Hepatocyte (in vitro differentiated cells): ENCODE results near the gene KLF13.

Experiments used
- CTCF ChIP-seq: fragments of 200-600 bp; sonication (generic); IDR thresholded peaks from 2 replicates; pipeline ENCODE4 v1.5.1; 2016; ENCODE audit warnings: antibody characterized with exemption, mild to moderate bottlenecking; ENCODE audit not compliant: poor library complexity
- EZH2 ChIP-seq: fragments of 200-600 bp; sonication (generic); IDR thresholded peaks from 2 replicates; pipeline ENCODE4 v1.6.1; 2016; ENCODE audit warnings: antibody characterized with exemption, mild to moderate bottlenecking, borderline replicate concordance

- TF ChIP-seq CTCF (no peak), EZH2 (no peak)
Measured at GRCh38 chr15:31344266-31344665, 17.6 kb downstream of the KLF13 start.
